Pons (tissue), 1 donor: ENCODE results near the gene C3orf49.

Experiments used
- DNase-seq: peaks from one replicate; pipeline ENCODE4 v3.0.0-alpha.2; 2016; ENCODE audit warnings: low spot score

C3orf49 gene

GRCh38 chr3:63851287-63851686, 32.2 kb downstream of the C3orf49 start:
- DNase-seq: no peak

GRCh38 chr3:63853106-63853505, 34.0 kb downstream of the C3orf49 start:
- DNase-seq: no peak

- no peak for DNase-seq
Observed at GRCh38 chr3:63855333-63855940, 36.3 kb downstream of the C3orf49 start.

- no peak for DNase-seq
Observed at GRCh38 chr3:63857311-63857710, 38.2 kb downstream of the C3orf49 start.

GRCh38 chr3:63860776-63861175, 41.7 kb downstream of the C3orf49 start:
- no peak for DNase-seq

GRCh38 chr3:63861306-63861705, 42.2 kb downstream of the C3orf49 start:
- DNase-seq: no peak

- DNase-seq: no peak
Observed at GRCh38 chr3:63862804-63863149, 43.7 kb downstream of the C3orf49 start.

GRCh38 chr3:63863150-63864007, 44.3 kb downstream of the C3orf49 start, which contains the start of the genes ATXN7 and THOC7:
ATXN7 (plus strand) TSS chr3:63863867; CDS start chr3:63912599, 48,732 bp downstream.
THOC7 (minus strand) TSS chr3:63863805; CDS start chr3:63863790, 15 bp downstream.
- DNase-seq: no peak

GRCh38 chr3:63864008-63864964, 45.2 kb downstream of the C3orf49 start:
- DNase-seq: peak; percentile 48

- DNase-seq: no peak
Observed at GRCh38 chr3:63864965-63865327, 45.8 kb downstream of the C3orf49 start.

GRCh38 chr3:63867225-63867624, 48.1 kb downstream of the C3orf49 start:
- no peak for DNase-seq

- DNase-seq: no peak
Observed at GRCh38 chr3:63869940-63870614, 51.0 kb downstream of the C3orf49 start.

GRCh38 chr3:63870615-63871005, 51.5 kb downstream of the C3orf49 start:
- DNase-seq: no peak

- DNase-seq: no peak
Observed at GRCh38 chr3:63872135-63872924, 53.2 kb downstream of the C3orf49 start.

GRCh38 chr3:63874769-63875168, 55.7 kb downstream of the C3orf49 start:
- DNase-seq: no peak

GRCh38 chr3:63875510-63875909, 56.4 kb downstream of the C3orf49 start:
- no peak for DNase-seq

- no peak for DNase-seq
Observed at GRCh38 chr3:63876260-63876659, 57.2 kb downstream of the C3orf49 start.

GRCh38 chr3:63877737-63878393, 58.8 kb downstream of the C3orf49 start:
- DNase-seq: no peak

- no peak for DNase-seq
Observed at GRCh38 chr3:63878394-63879060, 59.4 kb downstream of the C3orf49 start.

- DNase-seq: no peak
Observed at GRCh38 chr3:63880653-63881052, 61.6 kb downstream of the C3orf49 start.
